Fibroblast of mammary gland (primary cell): ENCODE measurements around the gene ABCC5.

Experiments used
- DNase-seq: peaks from one replicate; pipeline ENCODE4 v3.0.0-alpha.2; 2010; ENCODE audit warnings: low read depth
- H3K4me3 ChIP-seq: 2 replicates; pipeline ENCODE4 v1.5.1; 2011; ENCODE audit warnings: low read depth, mild to moderate bottlenecking, low read length, moderate library complexity; ENCODE audit not compliant: control insufficient read depth
- TF ChIP-seq, protein P1 (sequence below): conservative IDR thresholded peaks from 2 replicates; pipeline ENCODE4 v1.5.1; 2011; ENCODE audit warnings: low read depth, low read length, inconsistent platforms; ENCODE audit not compliant: control insufficient read depth, insufficient read depth

Gene ABCC5

DNA sequence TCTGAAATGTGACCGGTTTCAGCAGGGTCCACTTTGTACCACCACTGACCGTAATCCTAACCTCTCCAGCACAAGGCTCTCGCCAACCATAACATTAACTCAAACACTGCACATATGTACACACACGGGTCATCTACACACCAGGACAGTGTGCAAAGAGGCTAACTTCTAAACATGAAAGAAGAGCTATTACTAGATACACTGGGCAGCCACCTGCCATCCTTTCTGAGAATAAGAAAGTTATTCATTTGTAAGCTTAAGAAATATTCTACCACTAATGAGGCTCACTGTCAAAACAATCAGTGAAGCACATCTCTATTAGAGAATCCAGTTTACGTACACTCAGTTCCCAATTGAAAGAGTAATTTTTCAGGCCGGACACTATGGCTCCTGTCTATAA lies 73.9 kb downstream of the ABCC5 start:
- H3K4me3 ChIP-seq, result no peak overlapping the region
- TF ChIP-seq, protein P1, sequence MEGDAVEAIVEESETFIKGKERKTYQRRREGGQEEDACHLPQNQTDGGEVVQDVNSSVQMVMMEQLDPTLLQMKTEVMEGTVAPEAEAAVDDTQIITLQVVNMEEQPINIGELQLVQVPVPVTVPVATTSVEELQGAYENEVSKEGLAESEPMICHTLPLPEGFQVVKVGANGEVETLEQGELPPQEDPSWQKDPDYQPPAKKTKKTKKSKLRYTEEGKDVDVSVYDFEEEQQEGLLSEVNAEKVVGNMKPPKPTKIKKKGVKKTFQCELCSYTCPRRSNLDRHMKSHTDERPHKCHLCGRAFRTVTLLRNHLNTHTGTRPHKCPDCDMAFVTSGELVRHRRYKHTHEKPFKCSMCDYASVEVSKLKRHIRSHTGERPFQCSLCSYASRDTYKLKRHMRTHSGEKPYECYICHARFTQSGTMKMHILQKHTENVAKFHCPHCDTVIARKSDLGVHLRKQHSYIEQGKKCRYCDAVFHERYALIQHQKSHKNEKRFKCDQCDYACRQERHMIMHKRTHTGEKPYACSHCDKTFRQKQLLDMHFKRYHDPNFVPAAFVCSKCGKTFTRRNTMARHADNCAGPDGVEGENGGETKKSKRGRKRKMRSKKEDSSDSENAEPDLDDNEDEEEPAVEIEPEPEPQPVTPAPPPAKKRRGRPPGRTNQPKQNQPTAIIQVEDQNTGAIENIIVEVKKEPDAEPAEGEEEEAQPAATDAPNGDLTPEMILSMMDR, result no peak
- DNase-seq, result no peak

DNA sequence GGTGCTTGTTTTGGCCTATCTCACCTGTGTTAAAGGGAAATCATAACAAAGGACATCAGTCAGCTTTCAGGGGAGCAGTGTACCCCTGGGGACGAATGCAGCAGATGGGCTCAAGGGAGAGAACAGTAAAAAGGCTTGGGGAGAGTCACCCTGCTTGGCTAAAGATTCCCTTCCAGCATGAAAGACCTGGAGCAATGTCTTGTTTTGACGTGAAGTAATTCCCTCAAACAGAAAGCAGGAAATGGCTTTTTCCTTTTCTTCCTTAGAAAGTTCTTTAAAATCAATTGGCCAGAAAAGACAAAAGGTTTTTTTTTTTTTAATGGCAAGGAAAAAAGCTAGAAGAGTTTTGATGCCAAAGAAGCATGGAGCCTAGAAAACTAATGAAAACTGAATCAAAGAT lies 76.5 kb downstream of the ABCC5 start:
- TF ChIP-seq, protein P1, result no peak
- no peak for DNase-seq
- no peak overlapping the region for H3K4me3 ChIP-seq

DNA sequence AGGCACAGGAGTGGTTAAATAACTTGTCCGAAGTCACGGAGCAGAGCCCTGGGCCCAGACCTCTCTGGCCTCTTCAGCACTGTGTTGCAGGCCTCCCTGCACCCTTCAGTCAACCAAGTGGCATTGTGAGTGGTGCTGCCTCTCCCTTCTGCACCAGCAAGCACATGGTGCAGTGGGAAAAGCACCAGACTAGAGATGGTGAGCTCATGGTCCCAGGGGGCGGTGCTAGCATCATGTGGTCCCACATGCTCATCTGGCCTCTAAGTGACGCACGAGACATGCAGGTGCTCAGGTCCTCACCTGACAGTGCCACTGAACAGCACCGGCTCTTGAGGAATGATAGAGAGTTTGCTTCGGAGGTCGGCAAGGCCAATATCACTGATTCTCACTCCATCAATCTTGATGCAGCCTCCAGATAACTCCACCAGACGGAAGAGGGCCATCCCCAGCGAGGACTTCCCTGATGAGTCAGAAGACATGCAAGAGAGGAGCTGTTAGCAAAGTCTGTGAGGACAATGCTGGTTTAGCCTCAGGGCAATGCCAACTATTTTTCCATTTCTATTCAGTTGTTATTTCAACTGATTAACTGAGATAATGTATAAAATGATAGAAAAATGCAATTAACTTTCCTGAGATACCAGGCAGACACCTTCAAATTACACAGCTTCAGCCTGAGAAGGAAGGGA lies 79.9 kb downstream of the ABCC5 start:
- no peak overlapping the region for H3K4me3 ChIP-seq
- TF ChIP-seq, protein P1, result no peak
- no peak for DNase-seq

DNA sequence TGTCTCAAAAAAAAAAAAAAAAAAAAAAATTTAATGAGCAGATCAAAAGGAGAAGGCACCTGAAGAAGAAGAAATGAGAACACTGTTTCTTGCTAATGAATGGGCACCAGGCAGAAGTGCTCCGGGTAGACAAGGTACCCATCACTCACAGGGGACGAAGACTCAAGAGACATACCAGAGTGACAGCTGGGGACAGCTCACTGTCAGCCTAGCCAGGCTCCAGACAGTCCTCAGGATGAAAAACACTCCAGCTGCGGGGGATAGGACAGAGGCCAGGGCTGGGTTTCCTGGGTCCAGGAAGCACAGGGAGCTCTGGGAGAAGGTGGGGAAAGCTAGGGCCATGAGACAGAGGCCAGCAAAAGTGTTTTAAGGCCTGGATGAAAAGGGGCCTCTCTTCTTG lies 84.5 kb downstream of the ABCC5 start:
- TF ChIP-seq, protein P1, result no peak
- H3K4me3 ChIP-seq, result no peak overlapping the region
- DNase-seq, result no peak

DNA sequence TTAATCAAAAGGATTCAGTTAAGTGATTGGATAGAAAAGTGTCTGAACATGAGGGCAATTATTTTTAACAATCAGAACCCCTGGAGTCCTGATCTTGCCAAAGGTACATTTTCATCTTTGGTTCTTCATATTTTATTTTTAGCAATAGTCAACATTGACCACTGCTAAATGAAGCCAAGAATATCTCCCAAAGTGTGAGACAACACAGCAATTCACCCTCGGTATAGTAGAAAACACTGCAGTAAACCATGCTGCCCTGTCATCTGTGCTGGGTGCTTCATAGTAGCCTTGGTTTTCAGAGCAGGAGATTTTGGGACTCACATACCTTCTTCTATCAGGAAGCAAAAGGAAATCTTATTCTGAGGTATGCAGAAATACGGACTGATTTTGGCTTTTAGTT lies 85.8 kb downstream of the ABCC5 start:
- H3K4me3 ChIP-seq, result no peak overlapping the region
- TF ChIP-seq, protein P1, result no peak
- DNase-seq, result no peak

DNA sequence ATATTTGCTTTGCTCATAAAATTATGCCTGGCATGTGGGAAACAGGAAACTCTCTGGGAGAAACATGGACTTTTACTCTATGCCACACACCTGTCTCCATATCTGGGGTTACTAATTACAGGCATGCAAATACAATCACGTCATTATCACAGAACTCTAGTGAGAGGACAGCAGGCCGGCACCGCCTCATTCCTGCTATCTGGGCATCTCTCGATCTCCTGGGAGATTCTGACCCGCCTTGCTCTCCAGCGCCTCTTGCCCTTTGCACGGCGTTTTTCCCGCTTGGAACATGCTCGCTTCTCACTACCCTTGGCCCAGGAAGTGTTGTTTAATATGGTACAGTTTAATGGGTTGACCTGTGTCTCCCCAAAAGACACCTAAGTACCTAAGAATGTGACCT lies 87.6 kb downstream of the ABCC5 start:
- TF ChIP-seq, protein P1, result no peak
- H3K4me3 ChIP-seq, result no peak overlapping the region

DNA sequence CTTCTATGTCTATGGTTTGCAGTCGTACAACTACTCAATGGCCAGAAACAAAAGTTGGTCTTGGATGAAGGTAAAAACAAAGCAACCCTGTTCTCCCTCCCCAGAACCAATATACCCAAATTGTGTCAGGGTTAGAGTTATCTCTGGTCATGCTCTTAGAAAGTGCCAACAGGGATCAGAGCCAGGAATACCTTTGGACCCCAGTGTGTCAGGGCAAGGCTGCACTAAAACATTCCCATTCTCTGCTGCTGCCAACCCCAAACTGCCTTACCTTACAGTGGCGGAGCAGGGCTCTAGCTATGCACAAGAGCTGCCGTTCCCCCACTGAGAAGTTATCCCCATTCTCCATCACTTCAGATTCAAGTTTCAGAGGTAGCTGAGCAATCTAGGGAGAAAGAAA lies 90.6 kb downstream of the ABCC5 start:
- H3K4me3 ChIP-seq, result no peak overlapping the region
- TF ChIP-seq, protein P1, result no peak
- no peak for DNase-seq

More for the DNA sequence above, 87.6 kb downstream of the ABCC5 start:
- DNase-seq, result no peak
